Activated CD4-positive, alpha-beta T cell treated with anti-CD3 and anti-CD28 coated beads, Interleukin-2, amount 10 ng/mL, durations not matched to agents 24 days and 14 days (primary cell): ENCODE results near the gene GYPB. TPM values are rescaled to one million over a fixed set of nuclear protein-coding genes. Genes with fewer than 3 reads are reported as not detected.

ENCODE experiments used
- total RNA-seq: library from RNA; stranded (reverse); gene quantifications from 2 replicates; pipeline ENCODE4 v1.2.3, GENCODE V29; 2022

Gene GYPB
- total RNA-seq, 1 donor from 2014 or later, result not detected

Other genes with a start within 250 kb of the GYPB start
- gene GYPE, start 113.8 kb downstream of the GYPB start, total RNA-seq, result not detected in 2 replicates
- gene GYPA, start 121.3 kb upstream of the GYPB start, total RNA-seq, result not detected in 2 replicates